ENCODE data around the gene IQGAP3.

- TF ChIP-seq EZH2 (optimal IDR thresholded peaks at IDR 0.05; ENCODE audit: low read depth, low read length) (no peak), CTCF (IDR thresholded peaks at IDR 0.05; ENCODE audit: low read length) (no peak)
Measured at GRCh38 chr1:156500543-156500792, 71.9 kb downstream of the IQGAP3 start, which contains the start of gene MEF2D.
